Measurements from ENCODE around the gene ALDH4A1.
"Not testable (repeated sequence)": the region's sequence is repeated elsewhere in the genome, so short reads cannot be mapped to it uniquely, and the experiment has no call there.

The ALDH4A1 gene

GRCh38 chr1:18858070-18858688, 44.2 kb downstream of the ALDH4A1 start:
- no peak for DNase-seq (ENCODE audit: low read depth in 2 of 2)

GRCh38 chr1:18856435-18856834, 45.9 kb downstream of the ALDH4A1 start:
- DNase-seq (ENCODE audit: low read depth in 2 of 2) = no peak

- no peak for DNase-seq (ENCODE audit: low read depth in 2 of 2)
Measured at GRCh38 chr1:18855573-18855972, 46.8 kb downstream of the ALDH4A1 start.

GRCh38 chr1:18854331-18855025, 47.9 kb downstream of the ALDH4A1 start:
- no peak for DNase-seq (ENCODE audit: low read depth in 2 of 2)

- DNase-seq (ENCODE audit: low read depth in 2 of 2) = no peak
Measured at GRCh38 chr1:18852501-18852900, 49.9 kb downstream of the ALDH4A1 start.

- no peak for DNase-seq (ENCODE audit: low read depth in 2 of 2)
Measured at GRCh38 chr1:18849261-18849711, 53.1 kb downstream of the ALDH4A1 start.

GRCh38 chr1:18847723-18848122, 54.6 kb downstream of the ALDH4A1 start:
- DNase-seq (ENCODE audit: low read depth in 2 of 2) = not testable (repeated sequence)

- no peak for DNase-seq (ENCODE audit: low read depth in 2 of 2)
Measured at GRCh38 chr1:18840145-18840544, 62.2 kb downstream of the ALDH4A1 start.

GRCh38 chr1:18836654-18837053, 65.7 kb downstream of the ALDH4A1 start:
- DNase-seq (ENCODE audit: low read depth in 2 of 2) = no peak

- not testable (repeated sequence) for DNase-seq (ENCODE audit: low read depth in 2 of 2)
Measured at GRCh38 chr1:18832319-18832718, 70.0 kb downstream of the ALDH4A1 start.

GRCh38 chr1:18831656-18832055, 70.7 kb downstream of the ALDH4A1 start:
- DNase-seq (ENCODE audit: low read depth in 2 of 2) = no peak

GRCh38 chr1:18830596-18830995, 71.8 kb downstream of the ALDH4A1 start:
- DNase-seq (ENCODE audit: low read depth in 2 of 2) = no peak

GRCh38 chr1:18829671-18830070, 72.7 kb downstream of the ALDH4A1 start:
- DNase-seq (ENCODE audit: low read depth in 2 of 2) = no peak

- DNase-seq (ENCODE audit: low read depth in 2 of 2) = no peak
Measured at GRCh38 chr1:18828224-18828623, 74.1 kb downstream of the ALDH4A1 start.

GRCh38 chr1:18823438-18823837, 78.9 kb downstream of the ALDH4A1 start:
- DNase-seq (ENCODE audit: low read depth in 2 of 2) = no peak

All from stimulated activated CD8-positive, alpha-beta memory T cell treated with anti-CD3 and anti-CD28 coated beads, Interleukin-7, amount 100 ng/mL, for 1 hour (primary cell).